GM12892 (cell line): ENCODE data around the gene STAB1.

Source experiments
- DNase-seq: peaks from one replicate; pipeline ENCODE4 v3.0.0; 2011; ENCODE audit not compliant: insufficient read length
- FAIRE-seq: peaks from 2 replicates; lab custom pipeline; 2011; peaks lifted over from hg19 to GRCh38; lab: Jason Lieb, UNC
- POLR2A ChIP-seq: IDR thresholded peaks from 2 replicates; pipeline ENCODE4 v1.6.1; 2011; ENCODE audit warnings: low read depth, low read length, control low read depth
- POLR2AphosphoS5 ChIP-seq: IDR thresholded peaks from 2 replicates; pipeline ENCODE4 v1.6.1; 2011; ENCODE audit warnings: low read depth, low read length, control low read depth
- TAF1 ChIP-seq: IDR thresholded peaks from 2 replicates; pipeline ENCODE4 v1.6.1; 2011; ENCODE audit warnings: low read depth, mild to moderate bottlenecking, control low read depth, low read length, borderline replicate concordance

Gene STAB1

DNA sequence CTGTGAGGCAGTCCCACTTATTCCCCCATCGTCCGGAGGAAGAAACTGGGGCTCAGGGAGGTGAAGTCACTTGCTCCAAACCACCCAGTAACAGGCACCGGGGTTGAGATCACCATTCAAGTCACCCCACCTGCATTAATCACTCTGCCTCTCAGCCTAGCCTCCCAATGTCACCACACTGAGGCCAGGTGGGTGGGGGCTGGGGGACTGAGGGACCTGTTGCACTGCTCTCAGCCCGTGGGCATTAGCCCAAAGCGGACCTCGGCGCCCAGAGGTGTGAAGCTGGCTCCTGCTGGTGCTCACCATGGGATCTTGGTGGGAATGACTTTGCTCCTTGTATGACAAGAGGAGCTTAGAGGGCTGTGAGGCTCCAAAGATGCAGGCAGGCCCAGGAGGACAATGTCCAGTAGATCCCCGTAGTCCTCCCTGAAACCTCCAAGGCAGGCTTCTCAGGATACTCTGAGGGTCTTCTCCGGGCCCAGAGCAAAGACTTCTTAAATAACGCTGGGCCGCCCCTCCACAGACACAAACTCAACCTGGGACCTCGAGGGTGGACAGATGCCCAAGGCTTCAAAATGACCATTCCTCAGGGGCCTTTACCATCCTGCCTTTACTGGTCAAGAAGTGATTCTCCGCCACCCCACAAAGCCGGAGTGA lies 36.9 kb downstream of the STAB1 start:
- peak; percentile 28; the same call in 1 of the 2 replicates for TF ChIP-seq POLR2A
- TF ChIP-seq TAF1: no peak
- peak; percentile 3; the same call in 1 of the 2 replicates for TF ChIP-seq POLR2AphosphoS5
- FAIRE-seq: no peak
- peak; percentile 16 for DNase-seq

DNA sequence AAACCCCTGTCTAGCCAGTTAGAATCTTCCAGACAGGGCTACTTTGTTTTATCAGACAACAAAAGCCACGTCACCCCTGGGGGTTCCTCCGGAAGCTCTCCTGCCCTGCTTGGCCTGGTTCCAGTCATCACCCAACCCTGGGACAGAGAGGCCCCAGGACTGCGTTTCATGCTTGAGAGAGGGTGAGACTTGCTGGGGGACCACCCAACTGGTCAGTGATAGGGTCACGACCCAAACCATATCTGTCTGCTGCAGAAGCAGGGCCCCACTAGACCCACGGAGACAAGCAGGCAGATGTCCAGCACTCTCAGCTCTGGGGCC lies 37.3 kb downstream of the STAB1 start:
- no peak for TF ChIP-seq POLR2A
- DNase-seq: peak; percentile 65
- peak; percentile 82 for FAIRE-seq

- FAIRE-seq (peak; percentile 56), DNase-seq (peak; percentile 65)
- no peak for TF ChIP-seq TAF1
- TF ChIP-seq POLR2A: no peak
- no peak for TF ChIP-seq POLR2AphosphoS5
These were observed 37.9 kb downstream of the STAB1 start for GRCh38 chr3:52532838-52533622.

GRCh38 chr3:52533623-52534280 lies 38.6 kb downstream of the STAB1 start, which contains the start of gene NT5DC2:
TSS of gene NT5DC2 (minus strand) at chr3:52533857. CDS start at chr3:52533737, 120 bp downstream.
- FAIRE-seq: peak; percentile 89
- peak; percentile 91 for DNase-seq
- no peak; the same call in 1 of the 2 replicates for TF ChIP-seq POLR2A
- TF ChIP-seq TAF1: 0 out of 2 replicates have a peak, but pooled peaks have one; percentile 20

- DNase-seq: no peak
- no peak for TF ChIP-seq POLR2A
- TF ChIP-seq TAF1: no peak
- no peak for TF ChIP-seq POLR2AphosphoS5
- no peak for FAIRE-seq
These were observed 39.4 kb downstream of the STAB1 start for GRCh38 chr3:52534281-52535183.

- TF ChIP-seq POLR2AphosphoS5 (no peak), TAF1 (no peak), POLR2A (no peak)
- DNase-seq: no peak
- no peak for FAIRE-seq
These were observed 40.4 kb downstream of the STAB1 start for GRCh38 chr3:52535411-52536111.

DNA sequence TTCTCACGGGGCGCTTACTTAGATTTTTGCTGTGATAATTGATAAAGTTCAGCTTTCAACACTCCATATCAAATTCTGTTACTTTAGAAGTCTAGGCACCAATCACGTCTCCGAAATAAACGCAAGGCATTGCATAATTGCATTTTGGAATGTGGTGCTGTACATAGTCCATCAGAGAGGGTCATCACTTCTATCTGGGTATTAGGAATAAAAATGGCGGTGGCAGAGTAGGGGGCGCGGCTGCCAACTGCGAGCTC lies 40.9 kb downstream of the STAB1 start:
- no peak for DNase-seq
- no peak for TF ChIP-seq TAF1
- TF ChIP-seq POLR2AphosphoS5: no peak
- no peak for TF ChIP-seq POLR2A
- FAIRE-seq: no peak

DNA sequence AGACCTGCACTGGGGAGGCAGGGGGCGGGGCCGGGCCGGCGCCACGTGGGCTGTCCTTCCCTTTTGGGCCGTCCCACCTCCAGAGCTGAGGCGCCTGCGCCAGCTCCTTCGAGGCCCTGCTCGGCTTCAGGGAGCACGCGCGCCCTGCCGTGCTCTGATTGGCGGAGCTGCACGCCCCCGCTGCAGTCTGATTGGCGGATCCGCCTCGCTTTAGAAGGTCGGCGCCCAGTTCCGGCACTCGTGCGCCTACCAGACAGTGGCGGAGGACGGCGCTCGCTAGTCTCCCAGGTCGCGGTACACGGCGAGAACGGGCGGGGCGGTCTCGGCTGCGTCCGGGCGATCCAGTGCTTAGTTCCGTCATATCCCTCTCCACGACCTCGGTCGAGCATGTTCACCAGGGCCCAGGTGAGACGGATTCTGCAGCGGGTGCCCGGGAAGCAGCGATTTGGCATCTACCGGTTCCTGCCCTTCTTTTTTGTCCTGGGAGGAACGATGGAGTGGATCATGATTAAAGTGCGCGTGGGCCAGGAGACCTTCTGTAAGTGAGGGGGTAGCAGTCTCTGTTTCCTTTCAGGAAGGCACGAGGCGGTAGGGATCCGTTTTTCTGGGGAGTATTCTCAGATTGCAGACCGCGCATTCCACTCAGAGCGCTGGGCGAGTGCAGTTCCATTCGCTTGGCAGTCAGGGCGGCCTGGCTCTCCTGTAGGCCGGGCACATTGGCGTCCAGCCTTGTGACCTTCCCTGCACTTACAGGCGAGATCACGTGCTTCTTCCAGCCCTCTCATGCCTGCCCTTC lies 41.4 kb downstream of the STAB1 start, which contains the start of gene UQCC5:
TSS of gene UQCC5 (plus strand) at position 237 of the 796 bp plus-strand sequence. CDS start at position 388, 151 bp downstream.
- peak; percentile 100 for FAIRE-seq
- peak; percentile 96 for DNase-seq
- TF ChIP-seq POLR2AphosphoS5 (peak; percentile 99), POLR2A (peak; percentile 100), TAF1 (peak; percentile 94)

DNA sequence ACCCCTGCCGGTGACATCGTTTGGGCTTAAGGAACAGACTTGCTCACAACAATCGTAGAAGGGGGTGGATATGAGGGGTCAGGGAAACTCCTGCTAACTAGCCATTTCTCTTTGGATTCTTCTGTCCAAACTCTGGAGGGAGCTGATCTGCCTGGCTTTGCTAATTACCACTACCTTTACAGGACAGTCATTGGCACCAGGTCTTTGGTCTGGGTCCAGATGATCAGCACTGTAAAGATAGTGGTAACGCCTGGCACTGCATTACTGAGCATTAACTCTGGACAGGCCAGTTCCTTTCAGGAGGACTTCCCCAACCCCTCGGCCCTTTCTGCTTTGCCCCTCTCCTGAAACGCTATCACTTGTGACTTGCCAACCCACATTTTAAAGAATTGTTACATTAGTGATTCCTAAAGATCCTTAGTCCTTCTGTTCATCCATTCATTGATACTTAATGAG lies 42.1 kb downstream of the STAB1 start:
- DNase-seq (no peak), FAIRE-seq (no peak)
- TF ChIP-seq POLR2AphosphoS5 (no peak), TAF1 (no peak), POLR2A (no peak)
